Right ventricle myocardium inferior (tissue), 1 donor: Measurements from ENCODE around the gene ARMC12. TPM values are rescaled to one million over a fixed set of nuclear protein-coding genes. Genes with fewer than 3 reads are reported as not detected.

Experiments used
- ATAC-seq: fragments of 200-7000 bp; cut with Tn5 transposase; one replicate; pipeline ENCODE4 v1.9.1; 2020; ENCODE audit warnings: mild to moderate bottlenecking, moderate library complexity
- DNase-seq: peaks from one replicate; pipeline ENCODE4 v3.0.0; 2021; ENCODE audit errors: missing footprints
- intact Hi-C: fragments of 100-400 bp; cut with DNase I; formaldehyde crosslinking; loops from one replicate; pipeline ENCODE4 v1.11.0; 2022
- total RNA-seq: library from RNA; stranded (reverse); fragmentation: NEBNext Ultra II Directional; extraction: Animal tissue kit (Norgen Biotek cat#: 25700); gene quantifications from one replicate; pipeline ENCODE4 v1.2.1, GENCODE V29; 2021
- donor health status: DM: no; HTN: yes; CAD: no; lungs with severe emphysema.

Gene ARMC12
- total RNA-seq, 1 donor from 2014 or later: not detected

- ATAC-seq (no peak), DNase-seq (no peak)
- intact Hi-C loops: no loop called here
Observed at GRCh38 chr6:35787266-35788218, 50.7 kb downstream of the ARMC12 start.

GRCh38 chr6:35788423-35788982, 51.7 kb downstream of the ARMC12 start:
- ATAC-seq (no peak), DNase-seq (no peak)
- intact Hi-C loops: no loop called here

GRCh38 chr6:35790683-35791082, 53.9 kb downstream of the ARMC12 start:
- DNase-seq (no peak), ATAC-seq (no peak)
- intact Hi-C loops: no loop called here

GRCh38 chr6:35794536-35795452, 58.0 kb downstream of the ARMC12 start:
- no peak for DNase-seq
- intact Hi-C loops: no loop called here
- ATAC-seq: no peak

GRCh38 chr6:35795453-35796071, 58.7 kb downstream of the ARMC12 start:
- no peak for DNase-seq
- intact Hi-C loops: no loop called here
- ATAC-seq: no peak

GRCh38 chr6:35796236-35796635, 59.4 kb downstream of the ARMC12 start:
- no peak for DNase-seq
- no peak for ATAC-seq
- intact Hi-C loops: no loop called here

GRCh38 chr6:35797837-35798526, 61.1 kb downstream of the ARMC12 start:
- DNase-seq: no peak
- ATAC-seq: no peak

More at GRCh38 chr6:35797837-35798526, 61.1 kb downstream of the ARMC12 start:
- intact Hi-C loops: no loop called here

Other genes with a start within 250 kb of the ARMC12 start
- gene TEAD3, start 240.0 kb upstream of the ARMC12 start, total RNA-seq: 32.2 TPM
- gene TULP1, start 224.1 kb upstream of the ARMC12 start, total RNA-seq: not detected
- 101 TPM for gene FKBP5, start 48.1 kb upstream of the ARMC12 start, total RNA-seq
- gene CLPSL2, start 39.6 kb downstream of the ARMC12 start, total RNA-seq: not detected
- gene CLPSL1, start 44.0 kb downstream of the ARMC12 start, total RNA-seq: not detected
- not detected for gene CLPS, start 60.3 kb downstream of the ARMC12 start, total RNA-seq
- not detected for gene LHFPL5, start 68.3 kb downstream of the ARMC12 start, total RNA-seq
- 18.7 TPM for gene SRPK1, start 184.1 kb downstream of the ARMC12 start, total RNA-seq